Motor neuron (in vitro differentiated cells): ENCODE measurements around the gene IQSEC1. TPM values are rescaled to one million over a fixed set of nuclear protein-coding genes. Genes with fewer than 3 reads are reported as not detected.

ENCODE experiments used
- ATAC-seq, 8 experiments: fragments of 200-7000 bp; cut with Tn5 transposase; replicated peaks in 6 of 8; 2 replicates each; pipeline ENCODE4 v1.8.0; 2021; ENCODE audit warnings: mild to moderate bottlenecking in 8 of 8, moderate library complexity in 8 of 8
- H3K27ac ChIP-seq, 2 donors: fragments of 250-450 bp; sonication (Bioruptor Pico); 2 replicates each; pipeline ENCODE4 v1.9.0; 2021; ENCODE audit warnings: antibody characterized with exemption in 2 of 2, mild to moderate bottlenecking in 2 of 2, moderate library complexity in 1 of 2
- H3K4me1 ChIP-seq, 2 donors: fragments of 250-450 bp; sonication (Bioruptor Pico); replicated peaks in 1 of 2; 2 replicates each; pipeline ENCODE4 v1.6.1; 2021; ENCODE audit warnings: antibody characterized with exemption in 2 of 2, mild to moderate bottlenecking in 2 of 2, moderate library complexity in 1 of 2
- H3K4me3 ChIP-seq, 5 donors: fragments of 250-450 bp; sonication (Bioruptor Pico); 2 replicates each; pipeline ENCODE4 v1.9.0; 2021; ENCODE audit warnings: antibody characterized with exemption in 5 of 5, mild to moderate bottlenecking in 5 of 5, moderate library complexity in 4 of 5
- WGBS, 10 experiments: fragments of 450-650 bp; shearing (Covaris generic); methylation state at CpG; one replicate each; pipeline ENCODE4 v1.0.0; 2022; 5-methylcytosine and 5-hydroxymethylcytosine counted together
- in situ Hi-C, 9 experiments: fragments of 400-800 bp; cut with MboI; loops; one replicate each; pipeline ENCODE4 v1.15.0; 2021; ENCODE audit warnings: low sequenced_read_pairs in 9 of 9, low pct_unique_long_range_greater_than_20kb in 2 of 9; ENCODE audit not compliant: unreplicated experiment in 9 of 9
- total RNA-seq, 8 experiments: library from RNA; unstranded; fragments of 300-600 nt; gene quantifications; 2 replicates each; pipeline versions ENCODE4 v1.2.3 to v1.2.4, GENCODE V29; 2022

IQSEC1 gene
- total RNA-seq, 8 experiments from 2014 or later: 12.2 to 25.9 (median 18.3) TPM

DNA sequence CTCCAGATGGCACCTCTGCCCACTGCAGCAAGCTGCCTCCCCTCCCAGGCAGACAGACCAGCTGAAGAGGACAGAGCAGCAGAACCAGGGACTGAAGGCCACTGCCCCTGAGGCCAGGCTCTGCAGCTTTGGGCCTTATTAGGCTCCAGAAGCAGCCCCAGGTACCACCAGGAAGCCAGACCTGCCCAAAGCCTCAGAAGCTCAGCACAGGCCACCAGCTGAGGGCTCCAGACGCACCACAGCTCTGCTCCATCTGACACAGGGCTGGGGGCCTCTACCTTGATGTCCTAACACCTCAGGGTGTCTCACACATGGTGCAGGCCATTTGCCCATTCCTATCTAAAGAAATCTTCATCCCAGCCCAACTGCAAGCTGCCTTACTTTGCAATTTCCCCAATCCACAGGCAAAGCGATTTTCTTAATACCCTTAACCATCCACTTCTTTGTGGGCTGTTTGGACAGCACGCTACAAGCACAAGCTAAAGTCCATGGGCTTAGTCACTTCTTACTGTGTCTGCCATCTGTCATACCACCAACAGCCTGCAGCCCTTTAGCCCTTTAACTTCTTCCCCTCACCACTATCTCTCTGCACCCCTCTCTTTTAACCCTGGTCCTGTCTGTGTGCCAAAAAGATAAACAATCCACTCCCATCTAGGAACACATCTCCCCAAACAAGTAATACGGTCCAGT is 112.1 kb downstream of the IQSEC1 start:
- in situ Hi-C loops: no loop called here
- WGBS, 10 experiments: 86 to 100% (median 100%) methylated on average over 1 to 4 of the region's 4 CpGs; no CpG with 5 or more reads in 4 of the 10 experiments
- Histone ChIP-seq H3K4me1 (peaks cover 31 to 39% of the 10 kb centered on the region in 2 donors), H3K4me3 (no peak overlapping the region), H3K27ac (no peak overlapping the region)
- ATAC-seq: no peak

DNA sequence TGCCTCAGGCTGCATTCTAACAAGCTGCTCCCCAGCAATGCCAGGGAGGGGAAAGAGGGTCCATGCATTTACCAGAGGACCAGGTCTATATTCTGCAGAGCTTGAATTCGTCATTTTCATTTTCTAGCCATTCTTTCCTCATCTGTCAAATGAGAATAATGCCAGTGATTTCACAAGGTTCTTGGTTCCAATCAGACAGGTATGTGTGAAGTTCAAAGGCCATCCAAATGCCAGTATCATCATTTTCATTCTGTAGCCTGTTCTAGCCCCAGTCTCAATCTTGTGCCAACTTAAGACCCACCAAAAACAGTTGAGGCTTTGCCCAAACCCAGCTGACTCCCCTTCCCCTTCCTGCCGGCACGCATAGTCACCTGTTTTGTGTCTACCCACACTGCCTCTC is 112.7 kb downstream of the IQSEC1 start:
- no peak for ATAC-seq
- in situ Hi-C loops: no loop called here
- Histone ChIP-seq H3K4me1 (peaks cover 24 to 32% of the 10 kb centered on the region in 2 donors), H3K27ac (no peak overlapping the region), H3K4me3 (no peak overlapping the region)
- WGBS, 10 experiments: 93 to 100% (median 100%) methylated on average over 1 to 2 of the region's 3 CpGs; no CpG with 5 or more reads in 5 of the 10 experiments

DNA sequence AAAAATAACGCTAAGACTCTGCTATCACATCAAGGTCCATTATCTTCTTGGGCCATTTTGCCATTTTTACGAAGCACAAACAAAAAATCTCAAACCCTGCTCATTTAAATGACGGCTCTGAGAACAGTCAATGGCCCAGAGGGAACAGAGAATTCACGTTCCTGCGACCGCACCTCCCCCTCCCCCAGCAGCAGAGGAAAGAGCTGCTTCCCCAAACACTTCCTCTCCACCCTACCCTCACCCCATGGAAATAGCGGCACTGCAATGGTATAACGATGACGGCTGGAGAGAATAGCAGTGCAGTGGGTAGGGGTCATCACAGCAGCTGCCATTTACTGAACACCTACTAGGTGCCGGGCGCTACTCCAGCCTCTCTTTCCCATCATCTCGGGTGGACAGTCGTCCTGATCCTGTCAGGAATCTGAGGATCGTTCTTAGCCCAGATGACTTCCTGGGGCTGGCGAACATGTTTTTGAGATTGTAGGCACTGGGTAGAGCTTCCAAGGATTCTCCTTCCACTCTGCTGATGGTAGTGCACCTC is 113.3 kb downstream of the IQSEC1 start:
- Histone ChIP-seq H3K4me3 (no peak overlapping the region), H3K27ac (no peak overlapping the region), H3K4me1 (peaks cover 19 to 28% of the 10 kb centered on the region in 2 donors)
- WGBS, 10 experiments: 40 to 100% (median 63%) methylated on average over 1 to 8 of the region's 15 CpGs; no CpG with 5 or more reads in 2 of the 10 experiments
- no peak for ATAC-seq
- in situ Hi-C loops: no loop called here

DNA sequence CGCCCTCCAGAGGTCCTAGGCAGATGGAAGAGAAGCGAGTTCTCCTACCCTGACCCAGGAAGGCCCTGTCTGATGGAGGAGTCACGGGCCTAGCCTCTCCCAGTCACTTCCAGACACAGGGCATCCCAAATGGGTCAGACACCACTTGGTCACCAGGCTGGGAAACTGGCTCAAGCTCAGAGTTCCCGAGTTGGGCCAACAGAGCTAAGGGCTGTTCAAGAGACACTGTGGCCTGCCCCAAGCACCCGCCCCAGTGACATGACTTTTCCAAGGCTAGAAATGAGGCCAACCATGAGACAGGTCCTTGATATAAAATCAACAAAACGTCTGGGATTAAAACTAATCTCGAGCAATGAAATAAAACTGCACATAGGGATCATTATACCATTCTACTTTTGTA is 113.8 kb downstream of the IQSEC1 start:
- ATAC-seq: no peak
- Histone ChIP-seq H3K27ac (no peak overlapping the region), H3K4me1 (peaks cover 14 to 24% of the 10 kb centered on the region in 2 donors), H3K4me3 (no peak overlapping the region)
- 30 to 86% (median 58%) methylated on average over 1 to 4 of the region's 7 CpGs; no CpG with 5 or more reads in 3 of the 10 experiments for WGBS, 10 experiments
- in situ Hi-C loops: no loop called here

DNA sequence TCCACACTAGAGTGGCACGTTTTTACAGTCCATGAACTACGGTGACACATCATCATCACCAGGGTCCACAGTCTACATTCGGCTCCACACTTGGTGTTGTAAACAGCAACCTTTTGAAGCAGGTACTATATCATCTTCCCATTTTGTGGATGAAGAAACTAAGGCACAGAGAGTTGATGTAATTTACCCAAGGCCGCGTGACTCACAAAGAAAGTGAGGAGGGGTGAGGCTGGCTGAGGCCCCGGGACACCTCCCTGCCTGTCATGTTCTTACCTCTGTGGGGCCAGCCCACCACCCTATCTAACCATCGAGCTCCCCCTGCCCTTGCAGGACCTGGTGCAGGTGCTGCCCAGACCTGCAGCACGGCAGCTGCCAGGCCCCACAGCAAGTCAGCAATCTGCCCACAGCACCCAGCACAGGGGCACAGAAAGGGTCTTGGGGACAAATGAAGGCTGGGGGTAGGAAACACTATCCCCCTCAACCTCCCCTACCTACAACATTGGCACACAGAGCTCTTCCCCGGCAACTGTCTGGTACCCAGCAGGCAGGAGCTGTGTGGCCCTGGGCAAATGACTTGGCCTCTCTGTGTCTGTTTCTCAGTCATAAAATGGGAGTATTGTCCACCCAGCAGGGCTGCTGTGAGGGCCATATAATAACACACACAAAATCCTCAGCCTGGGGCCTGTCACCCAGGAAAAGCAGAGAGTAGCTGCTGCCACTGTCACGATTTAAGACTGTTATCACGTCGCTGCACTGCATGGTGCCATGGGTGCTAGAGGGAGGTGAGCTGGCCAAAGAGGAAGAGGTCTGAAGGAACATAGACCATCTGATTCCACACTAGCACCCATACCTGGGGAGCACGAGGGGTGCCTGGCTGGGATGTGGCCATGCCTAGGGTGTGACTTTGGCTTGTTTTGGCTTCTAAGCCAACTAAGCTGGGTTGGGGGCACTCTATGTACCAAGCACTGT is 115.1 kb downstream of the IQSEC1 start:
- no peak overlapping the region for H3K27ac ChIP-seq
- WGBS, 10 experiments: 84 to 100% (median 96%) methylated on average over 1 to 7 of the region's 13 CpGs; no CpG with 5 or more reads in 4 of the 10 experiments
- in situ Hi-C loops: no loop called here
- H3K4me3 ChIP-seq: no peak overlapping the region
- no peak for ATAC-seq
- peaks cover 6 to 12% of the 10 kb centered on the region in 2 donors for H3K4me1 ChIP-seq

DNA sequence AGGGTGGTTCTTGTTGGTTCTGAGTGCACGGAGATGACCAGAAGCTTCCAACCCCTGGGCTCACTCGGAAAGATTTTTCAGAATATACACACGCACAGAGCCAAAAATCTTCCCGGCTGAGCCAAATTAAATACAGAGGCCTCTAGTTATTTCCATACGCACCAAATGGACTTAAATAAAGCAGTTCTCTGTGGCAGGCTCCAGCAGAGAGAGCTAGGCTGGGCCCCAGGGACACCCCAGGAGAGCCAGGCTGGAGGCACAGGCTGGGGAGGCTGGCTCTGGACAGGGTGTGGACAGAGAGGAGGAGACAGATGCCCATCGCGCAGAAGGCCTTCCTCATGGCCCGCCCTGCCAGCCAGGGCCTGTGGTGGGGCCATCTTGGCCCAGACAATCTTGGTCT is 115.9 kb downstream of the IQSEC1 start:
- WGBS, 10 experiments: 30 to 98% (median 81%) methylated on average over 1 to 7 of the region's 8 CpGs; no CpG with 5 or more reads in 4 of the 10 experiments
- no peak overlapping the region for H3K4me3 ChIP-seq
- in situ Hi-C loops: no loop called here
- H3K27ac ChIP-seq: no peak overlapping the region
- peaks cover 9 to 12% of the 10 kb centered on the region in 2 donors for H3K4me1 ChIP-seq
- ATAC-seq: no peak

DNA sequence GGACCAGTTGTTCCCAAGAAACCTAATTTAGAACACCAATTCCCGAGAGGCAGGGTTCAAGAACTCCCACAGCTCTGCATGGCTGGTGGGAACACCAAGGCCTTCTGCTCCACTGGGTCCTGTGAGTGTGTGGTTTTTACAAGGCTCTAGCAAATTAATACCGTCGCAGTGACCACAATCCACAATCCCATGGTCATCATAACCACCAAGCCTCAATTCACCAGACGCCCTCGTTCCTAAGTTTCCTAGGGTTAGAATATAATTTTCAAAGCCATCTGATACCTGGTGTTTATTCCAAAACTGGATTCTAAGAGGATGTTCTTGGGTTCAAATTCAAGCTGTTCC is 116.9 kb downstream of the IQSEC1 start:
- Histone ChIP-seq H3K4me1 (peaks cover 9 to 12% of the 10 kb centered on the region in 2 donors), H3K4me3 (no peak overlapping the region), H3K27ac (no peak overlapping the region)
- 83 to 100% (median 100%) methylated on average over 1 to 4 of the region's 5 CpGs; no CpG with 5 or more reads in 3 of the 10 experiments for WGBS, 10 experiments
- ATAC-seq: no peak
- in situ Hi-C loops: no loop called here

DNA sequence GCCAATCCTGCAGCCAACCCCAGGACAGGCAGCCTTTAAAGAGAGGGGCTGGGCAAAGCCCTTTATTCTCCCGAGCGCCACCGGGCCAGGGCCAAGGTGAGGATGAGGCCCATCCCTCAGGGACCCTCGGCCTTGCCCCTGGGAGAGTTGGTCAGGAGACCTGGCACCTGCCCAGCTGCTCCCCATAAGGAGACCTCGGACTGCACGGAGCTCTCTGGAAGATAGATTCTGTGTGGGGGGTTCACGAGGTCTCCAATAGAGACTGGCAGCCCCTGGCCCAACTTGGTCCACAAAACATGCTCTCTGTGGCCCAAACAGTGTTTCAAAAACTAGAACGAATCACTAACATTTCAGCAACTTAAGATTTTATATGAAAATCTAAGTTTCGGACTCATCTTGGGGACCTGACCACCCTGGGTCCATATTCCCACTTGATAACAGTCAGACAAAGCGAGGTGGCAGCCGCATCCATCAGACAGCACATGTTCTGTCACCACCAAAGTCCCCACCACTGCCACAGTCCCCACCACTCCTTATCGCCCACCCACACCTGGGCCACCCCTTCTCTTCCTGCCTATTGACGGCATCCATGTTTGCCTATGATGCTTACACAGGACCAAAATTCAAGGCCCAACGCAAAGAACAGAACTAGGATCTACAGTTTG is 117.4 kb downstream of the IQSEC1 start:
- peaks cover 9 to 12% of the 10 kb centered on the region in 2 donors for H3K4me1 ChIP-seq
- ATAC-seq: no peak
- 84 to 100% (median 92%) methylated on average over 1 to 6 of the region's 14 CpGs; no CpG with 5 or more reads in 5 of the 10 experiments for WGBS, 10 experiments
- in situ Hi-C loops: no loop called here
- H3K27ac ChIP-seq: no peak overlapping the region
- H3K4me3 ChIP-seq: no peak overlapping the region

DNA sequence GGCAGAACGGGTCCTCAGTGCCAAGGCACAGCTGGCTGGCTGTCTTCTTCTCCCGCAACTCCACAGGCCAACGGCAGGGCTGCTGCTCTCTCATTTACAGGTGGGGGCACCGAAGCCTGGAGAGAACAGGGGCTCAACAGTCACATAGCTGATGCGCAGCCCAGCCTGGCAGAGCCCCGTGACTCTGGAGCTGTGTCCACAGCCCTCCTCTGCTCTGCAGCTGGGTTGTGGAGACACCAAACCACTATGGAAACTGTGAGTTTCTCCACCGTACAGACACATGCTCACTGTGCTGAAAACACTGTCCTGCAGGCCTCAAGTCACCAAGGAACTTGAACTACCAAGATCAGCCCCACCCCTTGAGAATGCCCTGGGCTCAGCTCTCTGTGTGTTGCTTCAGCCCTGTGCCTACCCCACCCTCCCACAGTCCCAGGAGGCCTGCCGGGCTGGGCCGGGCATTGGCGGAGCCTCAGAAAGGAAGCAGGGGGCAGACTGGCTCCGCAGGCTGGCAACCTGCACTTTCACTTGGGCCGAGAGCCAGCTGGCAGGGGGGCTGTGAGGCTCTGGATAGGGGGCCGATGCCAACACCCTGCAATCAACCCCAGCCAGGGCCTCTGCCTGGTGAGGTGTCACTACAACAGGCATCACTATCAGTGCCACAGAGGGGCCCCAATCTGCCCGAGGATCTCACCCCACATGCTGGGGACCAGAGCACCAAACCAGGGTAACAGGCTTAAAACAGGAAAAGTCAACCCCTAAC is 118.2 kb downstream of the IQSEC1 start:
- H3K27ac ChIP-seq: no peak overlapping the region
- WGBS, 10 experiments: 8 to 88% (median 58%) methylated on average over 1 to 4 of the region's 14 CpGs; no CpG with 5 or more reads in 4 of the 10 experiments
- ATAC-seq: peak; percentile 49 to 97 (median 90)
- H3K4me3 ChIP-seq: no peak overlapping the region
- in situ Hi-C loops: no loop called here
- peaks cover 7 to 9% of the 10 kb centered on the region in 2 donors for H3K4me1 ChIP-seq

DNA sequence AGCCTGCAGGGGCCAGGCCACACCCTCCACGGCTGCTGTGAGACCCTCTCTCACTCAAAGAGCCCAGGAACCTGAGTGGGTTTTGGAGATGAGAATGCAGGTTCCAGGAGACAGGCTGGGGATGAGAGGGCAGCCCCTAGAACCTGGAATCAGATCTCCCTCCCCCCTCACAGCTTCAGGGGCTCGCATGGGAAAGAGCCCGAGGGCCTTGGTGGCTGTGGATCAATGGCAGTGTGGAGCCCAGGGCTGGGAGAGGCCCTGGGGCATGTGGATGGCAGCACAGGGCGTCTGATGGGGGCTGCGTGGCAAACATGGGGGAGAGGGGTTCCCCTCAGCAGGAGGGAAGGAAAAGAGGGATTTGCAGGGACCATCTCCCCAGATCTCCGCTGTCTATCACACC is 119.0 kb downstream of the IQSEC1 start:
- in situ Hi-C loops: no loop called here
- Histone ChIP-seq H3K4me1 (peaks cover 2 to 5% of the 10 kb centered on the region in 2 donors), H3K27ac (no peak overlapping the region), H3K4me3 (no peak overlapping the region)
- no peak for ATAC-seq
- WGBS, 10 experiments: 13 to 100% (median 88%) methylated on average over 1 to 4 of the region's 6 CpGs; no CpG with 5 or more reads in 6 of the 10 experiments

DNA sequence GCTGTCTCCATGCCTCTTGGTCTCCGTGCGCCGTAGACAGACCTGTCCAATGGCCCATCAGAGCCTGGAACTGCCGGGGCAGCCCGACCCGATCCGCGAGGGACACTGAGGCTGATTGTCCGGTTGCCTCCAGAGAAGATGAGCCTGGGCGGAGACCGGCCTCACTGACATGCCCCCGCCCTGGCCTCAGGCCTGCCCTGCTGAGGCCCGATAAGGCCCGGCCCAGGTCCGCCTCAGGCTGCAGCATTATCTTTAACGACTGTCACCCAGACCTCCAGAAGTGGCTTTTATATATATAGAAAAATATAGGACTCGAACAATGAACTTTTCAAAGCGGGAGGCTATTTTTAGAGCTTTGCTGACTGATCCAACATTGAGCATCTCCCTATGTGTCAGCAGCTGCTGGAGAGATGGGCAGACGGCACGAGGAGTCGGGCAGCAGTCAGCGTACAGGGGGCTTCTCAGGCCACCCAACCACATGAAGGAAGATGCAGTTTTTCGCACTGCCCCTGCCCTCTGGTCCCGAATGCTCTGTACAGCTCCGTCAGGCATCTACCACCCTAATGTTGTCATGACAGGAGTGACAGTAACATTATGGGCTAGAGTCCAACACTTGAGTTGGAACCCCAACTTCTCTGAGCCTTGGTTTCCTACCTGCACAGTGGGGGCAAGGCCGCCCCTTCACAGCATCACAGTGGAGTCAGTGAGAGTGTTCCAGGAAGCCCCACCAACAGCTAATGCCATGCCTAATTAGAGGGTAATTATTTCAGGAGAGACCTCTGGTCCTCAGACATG is 119.8 kb downstream of the IQSEC1 start:
- ATAC-seq: no peak
- no peak overlapping the region for H3K4me3 ChIP-seq

More for the DNA sequence above, 119.8 kb downstream of the IQSEC1 start:
- in situ Hi-C loops: no loop called here
- 50 to 96% (median 89%) methylated on average over 2 to 18 of the region's 26 CpGs; no CpG with 5 or more reads in 5 of the 10 experiments for WGBS, 10 experiments
- H3K4me1 ChIP-seq: peaks cover 2 to 5% of the 10 kb centered on the region in 2 donors
- no peak overlapping the region for H3K27ac ChIP-seq
